ENCODE measurements around the gene FKBP15. TPM values are rescaled to one million over a fixed set of nuclear protein-coding genes. Genes with fewer than 3 reads are reported as not detected.

Gene FKBP15
- total and polyA plus RNA-seq, 2 of the 4 experiments (the other 2 are of a cell fraction), result 20.4 to 25.5 TPM

Other genes with a start within 250 kb of the FKBP15 start
- 0.54 and 0.83 TPM in 2 replicates for gene ZNF883, start 209.1 kb downstream of the FKBP15 start, total RNA-seq (2012; rRNA removed)
- gene ZNF883, start 209.1 kb downstream of the FKBP15 start, polyA plus RNA-seq (2012; rRNA removed), result 0.32 and 0.51 TPM in 2 replicates
- gene ZFP37, start 164.6 kb downstream of the FKBP15 start, total RNA-seq (2012; rRNA removed), result 3.6 and 4.4 TPM in 2 replicates
- gene ZFP37, start 164.6 kb downstream of the FKBP15 start, polyA plus RNA-seq (2012; rRNA removed), result 0.75 and 0.84 TPM in 2 replicates
- 5.8 and 7.2 TPM in 2 replicates for gene SLC31A2, start 70.3 kb downstream of the FKBP15 start, total RNA-seq (2012; rRNA removed)
- 5.1 and 6.3 TPM in 2 replicates for gene SLC31A2, start 70.3 kb downstream of the FKBP15 start, polyA plus RNA-seq (2012; rRNA removed)
- 23.3 and 27.5 TPM in 2 replicates for gene SLC31A1, start 267 bp upstream of the FKBP15 start, total RNA-seq (2012; rRNA removed)
- gene SLC31A1, start 267 bp upstream of the FKBP15 start, polyA plus RNA-seq (2012; rRNA removed), result 16.4 and 17.9 TPM in 2 replicates
- 16.5 and 49.2 TPM in 2 replicates for gene CDC26, start 54.3 kb upstream of the FKBP15 start, total RNA-seq (2012; rRNA removed)
- gene CDC26, start 54.3 kb upstream of the FKBP15 start, polyA plus RNA-seq (2012; rRNA removed), result 27.4 and 32.7 TPM in 2 replicates
- 32.5 and 38.0 TPM in 2 replicates for gene PRPF4, start 54.4 kb upstream of the FKBP15 start, total RNA-seq (2012; rRNA removed)
- gene PRPF4, start 54.4 kb upstream of the FKBP15 start, polyA plus RNA-seq (2012; rRNA removed), result 20.7 and 21.4 TPM in 2 replicates
- gene RNF183, start 82.1 kb upstream of the FKBP15 start, total RNA-seq (2012; rRNA removed), result not detected in 2 replicates
- not detected in 2 replicates for gene RNF183, start 82.1 kb upstream of the FKBP15 start, polyA plus RNA-seq (2012; rRNA removed)
- gene WDR31, start 119.0 kb upstream of the FKBP15 start, total RNA-seq (2012; rRNA removed), result 0.28 and 0.36 TPM in 2 replicates
- 0.19 and 0.29 TPM in 2 replicates for gene WDR31, start 119.0 kb upstream of the FKBP15 start, polyA plus RNA-seq (2012; rRNA removed)
- gene BSPRY, start 128.3 kb upstream of the FKBP15 start, total RNA-seq (2012; rRNA removed), result not detected in 2 replicates
- not detected in 2 replicates for gene BSPRY, start 128.3 kb upstream of the FKBP15 start, polyA plus RNA-seq (2012; rRNA removed)
- 6.9 and 7.0 TPM in 2 replicates for gene HDHD3, start 155.7 kb upstream of the FKBP15 start, total RNA-seq (2012; rRNA removed)
- gene HDHD3, start 155.7 kb upstream of the FKBP15 start, polyA plus RNA-seq (2012; rRNA removed), result 8.6 and 9.4 TPM in 2 replicates
- gene ALAD, start 180.0 kb upstream of the FKBP15 start, total RNA-seq (2012; rRNA removed), result 10.3 and 11.1 TPM in 2 replicates
- 14.9 and 15.6 TPM in 2 replicates for gene ALAD, start 180.0 kb upstream of the FKBP15 start, polyA plus RNA-seq (2012; rRNA removed)
- 43.0 and 48.3 TPM in 2 replicates for gene POLE3, start 189.4 kb upstream of the FKBP15 start, total RNA-seq (2012; rRNA removed)
- gene POLE3, start 189.4 kb upstream of the FKBP15 start, polyA plus RNA-seq (2012; rRNA removed), result 33.4 and 34.8 TPM in 2 replicates
- gene C9orf43, start 189.5 kb upstream of the FKBP15 start, total RNA-seq (2012; rRNA removed), result 0.28 and 0.36 TPM in 2 replicates
- 0.24 and 0.46 TPM in 2 replicates for gene C9orf43, start 189.5 kb upstream of the FKBP15 start, polyA plus RNA-seq (2012; rRNA removed)
- gene RGS3, start 242.4 kb upstream of the FKBP15 start, total RNA-seq (2012; rRNA removed), result 51.8 and 53.3 TPM in 2 replicates
- gene RGS3, start 242.4 kb upstream of the FKBP15 start, polyA plus RNA-seq (2012; rRNA removed), result 65.6 and 68.7 TPM in 2 replicates

Data from IMR-90 (cell line).